PFSK-1 (cell line): ENCODE results near the gene ASCC1.

ENCODE experiments used
- POLR2AphosphoS5 ChIP-seq: IDR thresholded peaks from 2 replicates; pipeline ENCODE4 v1.6.1; 2012; ENCODE audit warnings: low read depth, mild to moderate bottlenecking, control low read depth, low read length, moderate library complexity
- SIN3A ChIP-seq: IDR thresholded peaks from 2 replicates; pipeline ENCODE4 v1.6.1; 2012; ENCODE audit warnings: mild to moderate bottlenecking, low read length, moderate library complexity, borderline replicate concordance; ENCODE audit not compliant: insufficient read depth
- TAF1 ChIP-seq: IDR thresholded peaks from 2 replicates; pipeline ENCODE4 v1.6.1; 2012; ENCODE audit warnings: low read length, control low read depth, borderline replicate concordance; ENCODE audit not compliant: insufficient read depth
- TF ChIP-seq, protein P1 (sequence below), 2 experiments: IDR thresholded peaks; 2 replicates each; pipeline versions ENCODE4 v1.6.1 to v1.8.0; 2011 to 2012; ENCODE audit warnings: low read depth in 2 of 2, low read length in 2 of 2, control low read depth in 1 of 2, inconsistent platforms in 1 of 2, mild to moderate bottlenecking in 1 of 2, moderate library complexity in 1 of 2; ENCODE audit not compliant: insufficient read depth in 1 of 2

ASCC1 gene

DNA sequence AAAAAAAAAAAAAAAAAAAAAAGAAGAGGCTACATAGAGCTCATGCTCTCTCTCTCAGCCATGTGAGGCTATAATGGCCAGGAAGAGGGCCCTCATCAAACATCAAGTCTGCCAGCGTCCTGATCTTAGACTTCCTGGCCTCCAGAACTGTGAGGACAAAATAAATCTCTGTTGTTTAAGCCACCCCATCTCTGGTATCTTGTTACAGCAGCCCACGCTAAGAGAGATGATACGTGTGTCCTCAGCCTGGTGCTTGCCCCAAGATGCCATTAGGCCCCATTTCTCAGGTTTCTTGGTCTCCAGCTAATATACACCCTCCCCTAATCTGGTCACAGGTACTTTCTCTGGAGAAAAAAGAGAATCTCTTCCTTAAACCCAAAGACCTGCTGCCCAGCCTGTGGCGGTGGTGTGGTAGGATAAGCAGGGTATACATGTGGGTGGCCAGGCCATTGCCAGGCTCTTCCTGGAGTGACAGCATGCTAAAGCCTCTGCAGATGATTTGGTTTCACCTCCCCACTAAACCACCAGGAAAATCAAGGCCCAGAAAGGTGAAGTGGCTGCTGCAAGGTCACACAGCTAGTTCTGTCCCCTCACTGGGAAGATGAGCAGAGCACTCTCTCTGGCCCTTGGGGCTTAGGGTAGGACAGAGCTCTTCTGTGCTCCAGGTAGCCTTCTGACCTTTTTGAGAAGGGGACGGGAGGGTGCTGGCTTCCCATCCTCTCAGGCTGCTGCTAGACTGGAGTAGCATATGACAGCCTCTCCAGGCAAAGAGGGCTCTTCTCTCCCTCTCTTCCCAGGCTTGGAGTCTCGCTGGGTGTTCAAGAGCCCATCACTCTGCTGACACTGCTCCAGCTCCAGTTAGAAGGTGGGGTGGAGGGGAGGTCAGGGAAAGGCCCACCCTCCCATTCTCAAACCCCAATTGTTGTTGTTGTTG is 133.0 kb downstream of the ASCC1 start:
- TF ChIP-seq POLR2AphosphoS5 = no peak
- TF ChIP-seq SIN3A = no peak

DNA sequence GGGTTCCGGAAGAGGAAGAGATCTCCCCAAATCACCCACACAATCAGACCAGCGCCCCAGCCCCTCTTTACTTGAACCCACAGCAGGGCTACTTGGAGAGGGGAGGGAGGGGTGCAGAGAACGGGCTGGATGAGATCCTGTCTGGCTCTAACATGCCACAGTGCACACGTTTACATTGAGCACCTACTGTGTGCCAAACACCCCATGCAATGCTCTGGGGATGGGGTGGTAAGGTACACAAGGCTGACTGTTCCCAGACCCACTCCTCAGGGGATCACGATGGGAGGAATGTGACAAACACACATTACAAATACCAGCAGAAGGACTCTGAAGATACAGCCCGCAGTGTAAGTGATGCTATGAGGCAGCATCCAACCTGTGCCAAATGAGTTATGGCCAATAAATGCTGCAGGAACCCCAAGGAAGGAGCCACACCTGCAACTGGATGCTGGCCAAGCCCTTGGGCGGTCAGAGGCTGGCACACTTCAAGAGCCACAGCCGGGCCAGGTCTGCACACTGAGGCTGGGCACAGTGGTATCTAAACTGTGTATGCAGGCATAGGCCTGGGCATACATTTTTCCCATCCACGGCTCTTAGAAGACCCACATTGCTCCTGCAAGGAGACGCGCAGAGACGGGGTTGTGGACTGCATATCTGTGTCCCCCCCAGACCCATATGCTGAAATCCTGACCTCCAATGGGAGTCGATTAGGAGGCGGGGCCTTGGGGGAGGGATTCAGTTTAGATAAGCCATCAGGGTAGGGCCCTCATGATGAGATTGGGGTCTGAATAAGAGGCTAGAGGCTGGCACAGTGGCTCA is 134.1 kb downstream of the ASCC1 start:
- TF ChIP-seq SIN3A (no peak), POLR2AphosphoS5 (no peak), TAF1 (no peak)
- TF ChIP-seq, protein P1, sequence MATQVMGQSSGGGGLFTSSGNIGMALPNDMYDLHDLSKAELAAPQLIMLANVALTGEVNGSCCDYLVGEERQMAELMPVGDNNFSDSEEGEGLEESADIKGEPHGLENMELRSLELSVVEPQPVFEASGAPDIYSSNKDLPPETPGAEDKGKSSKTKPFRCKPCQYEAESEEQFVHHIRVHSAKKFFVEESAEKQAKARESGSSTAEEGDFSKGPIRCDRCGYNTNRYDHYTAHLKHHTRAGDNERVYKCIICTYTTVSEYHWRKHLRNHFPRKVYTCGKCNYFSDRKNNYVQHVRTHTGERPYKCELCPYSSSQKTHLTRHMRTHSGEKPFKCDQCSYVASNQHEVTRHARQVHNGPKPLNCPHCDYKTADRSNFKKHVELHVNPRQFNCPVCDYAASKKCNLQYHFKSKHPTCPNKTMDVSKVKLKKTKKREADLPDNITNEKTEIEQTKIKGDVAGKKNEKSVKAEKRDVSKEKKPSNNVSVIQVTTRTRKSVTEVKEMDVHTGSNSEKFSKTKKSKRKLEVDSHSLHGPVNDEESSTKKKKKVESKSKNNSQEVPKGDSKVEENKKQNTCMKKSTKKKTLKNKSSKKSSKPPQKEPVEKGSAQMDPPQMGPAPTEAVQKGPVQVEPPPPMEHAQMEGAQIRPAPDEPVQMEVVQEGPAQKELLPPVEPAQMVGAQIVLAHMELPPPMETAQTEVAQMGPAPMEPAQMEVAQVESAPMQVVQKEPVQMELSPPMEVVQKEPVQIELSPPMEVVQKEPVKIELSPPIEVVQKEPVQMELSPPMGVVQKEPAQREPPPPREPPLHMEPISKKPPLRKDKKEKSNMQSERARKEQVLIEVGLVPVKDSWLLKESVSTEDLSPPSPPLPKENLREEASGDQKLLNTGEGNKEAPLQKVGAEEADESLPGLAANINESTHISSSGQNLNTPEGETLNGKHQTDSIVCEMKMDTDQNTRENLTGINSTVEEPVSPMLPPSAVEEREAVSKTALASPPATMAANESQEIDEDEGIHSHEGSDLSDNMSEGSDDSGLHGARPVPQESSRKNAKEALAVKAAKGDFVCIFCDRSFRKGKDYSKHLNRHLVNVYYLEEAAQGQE (IDR thresholded peaks at IDR 0.05; ENCODE audit: insufficient read depth in 1 of 2, low read depth in 2 of 2, low read length in 2 of 2) = no peak

DNA sequence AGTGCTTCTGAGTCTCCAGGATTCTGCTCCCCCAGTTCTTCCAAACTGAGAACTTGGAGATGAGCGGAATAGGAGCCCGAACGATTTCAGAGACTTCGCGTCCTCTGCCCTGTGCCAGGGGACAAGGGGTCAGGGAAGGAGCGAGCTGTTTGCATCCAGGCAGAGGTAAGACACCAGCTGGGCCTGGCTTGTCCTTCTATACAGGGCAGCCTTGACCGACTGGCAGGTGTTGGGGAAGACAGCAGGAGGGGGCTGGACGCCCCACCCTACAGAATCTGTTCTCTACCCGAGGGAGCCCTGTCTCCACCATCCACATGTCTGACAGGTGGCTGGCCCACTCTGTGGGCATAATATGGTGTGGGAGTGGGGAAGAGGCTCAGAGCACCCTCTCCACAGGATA is 134.9 kb downstream of the ASCC1 start:
- TF ChIP-seq, protein P1 (IDR thresholded peaks at IDR 0.05; ENCODE audit: insufficient read depth in 1 of 2, low read depth in 2 of 2, low read length in 2 of 2) = no peak

DNA sequence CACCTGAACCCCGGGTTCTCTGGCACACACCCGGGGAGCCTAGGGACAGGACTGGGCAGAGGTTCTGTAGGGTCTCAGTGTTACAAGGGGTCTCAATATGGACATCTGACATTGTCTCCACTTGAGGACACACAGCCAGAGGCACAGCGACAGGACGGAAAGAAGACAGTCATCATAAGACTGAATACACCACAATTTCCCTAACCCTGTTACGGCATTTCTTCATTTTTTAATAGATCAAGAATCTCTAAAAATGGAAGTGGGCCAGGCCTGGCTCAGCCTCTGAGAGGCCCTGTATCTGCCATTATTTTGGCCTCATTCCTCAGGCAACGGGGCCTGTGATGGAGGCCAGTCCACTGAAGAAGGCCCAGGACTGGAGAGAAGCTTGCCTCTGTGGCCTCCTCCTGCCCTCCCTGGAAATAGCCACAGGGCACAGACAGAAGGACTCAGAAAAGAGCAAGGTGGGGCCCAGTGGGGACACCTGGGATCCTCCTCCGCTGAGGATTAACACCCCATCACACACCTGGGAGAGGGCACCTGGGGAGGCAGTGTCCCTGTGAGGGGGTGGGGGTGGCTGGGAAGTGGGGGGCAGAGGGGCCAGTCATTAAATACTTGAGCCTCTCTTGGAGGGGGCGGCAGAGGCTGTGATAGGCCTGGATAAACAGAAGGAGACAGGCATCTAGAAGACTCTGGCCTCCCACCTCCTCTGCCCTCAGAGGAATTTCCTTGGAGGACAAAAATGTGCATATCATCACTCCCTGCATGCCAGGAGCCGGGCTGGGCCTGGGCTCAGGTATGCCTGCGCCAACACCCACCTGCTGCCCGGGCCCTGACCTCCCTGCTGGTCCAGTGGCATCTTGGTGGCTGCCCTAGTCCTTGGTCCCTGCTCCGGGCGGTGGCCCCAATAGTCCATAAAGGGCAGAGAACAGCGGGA is 135.8 kb downstream of the ASCC1 start:
- TF ChIP-seq TAF1 (no peak), POLR2AphosphoS5 (no peak)

DNA sequence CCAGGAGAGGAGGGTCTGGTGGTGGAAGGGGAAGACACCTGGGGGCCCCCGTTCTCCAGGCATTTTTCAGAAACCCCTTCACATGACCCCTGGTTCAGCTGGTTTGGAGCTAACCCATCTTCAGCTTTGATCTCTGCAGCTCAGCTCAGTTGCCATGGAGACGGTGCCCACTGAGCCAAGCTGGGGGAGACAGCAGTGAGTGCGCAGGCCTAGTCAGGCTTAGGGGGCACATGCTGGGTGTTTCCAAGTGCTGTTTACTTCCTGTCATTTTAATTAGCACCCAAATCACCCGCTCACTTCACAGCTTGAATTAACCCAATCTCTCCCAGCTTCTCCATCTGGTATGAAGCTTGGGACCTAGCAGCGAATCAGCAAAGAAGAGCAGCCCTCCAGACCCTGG is 136.7 kb downstream of the ASCC1 start:
- no peak for TF ChIP-seq SIN3A

DNA sequence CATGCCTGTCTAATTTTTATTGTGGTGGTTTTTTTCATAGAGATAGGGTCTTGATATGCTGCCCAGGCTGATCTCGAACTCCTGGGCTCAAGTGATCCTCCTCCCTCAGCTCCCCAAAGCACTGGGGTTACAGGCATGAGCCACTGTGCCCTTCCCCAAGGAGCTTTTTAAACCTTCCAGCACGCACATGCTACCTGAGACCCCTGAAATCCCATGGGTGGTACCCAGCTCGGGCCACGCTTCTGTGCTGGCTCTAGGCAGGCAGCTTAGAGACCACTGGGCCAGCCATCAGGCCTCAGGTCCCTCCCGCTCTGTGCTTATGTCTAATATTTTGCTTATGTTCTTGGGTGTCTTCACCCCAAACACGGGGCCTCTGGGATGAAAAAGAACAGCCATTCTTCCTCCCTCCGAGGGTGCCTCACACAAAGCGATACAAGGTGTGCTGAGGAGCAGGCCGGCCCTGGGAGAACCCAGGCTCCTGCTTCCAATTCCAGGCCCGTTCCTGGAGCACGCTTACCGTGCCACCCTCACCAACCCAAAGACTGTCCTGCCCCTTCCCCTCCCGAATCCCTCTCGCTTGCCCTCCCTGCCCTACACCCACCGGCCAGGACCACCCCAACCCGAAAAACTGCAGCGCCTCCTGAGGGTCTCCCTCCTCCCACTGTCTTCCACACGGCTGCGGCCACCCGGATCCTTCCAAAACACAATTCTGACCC is 138.6 kb downstream of the ASCC1 start:
- TF ChIP-seq, protein P1 (IDR thresholded peaks at IDR 0.05; ENCODE audit: insufficient read depth in 1 of 2, low read depth in 2 of 2, low read length in 2 of 2) = no peak
- no peak for TF ChIP-seq POLR2AphosphoS5
